T1000 (cell line): ENCODE results near the gene HSPA12B.

Source experiments
- DNase-seq: peaks from one replicate; lab custom pipeline; 2025; ENCODE audit warnings: mixed read lengths; lab: John Stamatoyannopoulos, UW

Gene HSPA12B

GRCh38 chr20:3732327-3733118 lies at the start of gene HSPA12B:
HSPA12B (plus strand) TSS chr20:3732685; CDS start chr20:3738675, 5,990 bp downstream.
- no peak for DNase-seq

- no peak for DNase-seq
These were observed 47.1 kb upstream of the HSPA12B start for GRCh38 chr20:3685341-3685740.

GRCh38 chr20:3686421-3686820 lies 46.1 kb upstream of the HSPA12B start:
- DNase-seq, result no peak

GRCh38 chr20:3686867-3687321 lies 45.6 kb upstream of the HSPA12B start:
- DNase-seq, result peak; percentile 42

- DNase-seq, result no peak
These were observed 44.8 kb upstream of the HSPA12B start for GRCh38 chr20:3687655-3688054.

GRCh38 chr20:3689978-3690377 lies 42.5 kb upstream of the HSPA12B start:
- no peak for DNase-seq

GRCh38 chr20:3690413-3690812 lies 42.1 kb upstream of the HSPA12B start:
- no peak for DNase-seq

- DNase-seq, result no peak
These were observed 41.2 kb upstream of the HSPA12B start for GRCh38 chr20:3691306-3691705.

GRCh38 chr20:3691897-3692296 lies 40.6 kb upstream of the HSPA12B start:
- DNase-seq, result no peak

GRCh38 chr20:3692706-3693294 lies 39.7 kb upstream of the HSPA12B start:
- DNase-seq, result no peak

- DNase-seq, result no peak
These were observed 39.1 kb upstream of the HSPA12B start for GRCh38 chr20:3693376-3693775.

- DNase-seq, result no peak
These were observed 37.6 kb upstream of the HSPA12B start for GRCh38 chr20:3694864-3695263.

GRCh38 chr20:3696200-3696599 lies 36.3 kb upstream of the HSPA12B start:
- DNase-seq, result no peak

GRCh38 chr20:3696745-3697587 lies 35.5 kb upstream of the HSPA12B start:
- no peak for DNase-seq

GRCh38 chr20:3697588-3698305 lies 34.7 kb upstream of the HSPA12B start:
- no peak for DNase-seq

- no peak for DNase-seq
These were observed 33.9 kb upstream of the HSPA12B start for GRCh38 chr20:3698591-3699001.

GRCh38 chr20:3699037-3699436 lies 33.4 kb upstream of the HSPA12B start:
- no peak for DNase-seq

GRCh38 chr20:3701061-3701998 lies 31.2 kb upstream of the HSPA12B start:
- no peak for DNase-seq

GRCh38 chr20:3702611-3703391 lies 29.7 kb upstream of the HSPA12B start:
- no peak for DNase-seq

GRCh38 chr20:3704087-3704486 lies 28.4 kb upstream of the HSPA12B start:
- DNase-seq, result no peak
